Activated CD4-positive, alpha-beta T cell treated with anti-CD3 and anti-CD28 coated beads, Interleukin-2, amount 50 U/mL, for 24 hours (primary cell): Measurements from ENCODE around the gene CENPS.
"Not testable (repeated sequence)": the region's sequence is repeated elsewhere in the genome, so short reads cannot be mapped to it uniquely, and the experiment has no call there.

Source experiments
- DNase-seq, 2 donors: peaks; one replicate each; pipeline ENCODE4 v3.0.0-alpha.2; 2020; ENCODE audit warnings: low read depth in 1 of 2, low spot score in 1 of 2

The CENPS gene

GRCh38 chr1:10430216-10431069 is at the start of gene CENPS:
Gene CENPS, plus strand, starts transcription at chr1:10430433. Its CDS starts 85 bp downstream, at chr1:10430518.
- DNase-seq, result peak; percentile 86 to 88

- DNase-seq, result no peak
Observed at GRCh38 chr1:10380594-10381275, 49.5 kb upstream of the CENPS start.

DNA sequence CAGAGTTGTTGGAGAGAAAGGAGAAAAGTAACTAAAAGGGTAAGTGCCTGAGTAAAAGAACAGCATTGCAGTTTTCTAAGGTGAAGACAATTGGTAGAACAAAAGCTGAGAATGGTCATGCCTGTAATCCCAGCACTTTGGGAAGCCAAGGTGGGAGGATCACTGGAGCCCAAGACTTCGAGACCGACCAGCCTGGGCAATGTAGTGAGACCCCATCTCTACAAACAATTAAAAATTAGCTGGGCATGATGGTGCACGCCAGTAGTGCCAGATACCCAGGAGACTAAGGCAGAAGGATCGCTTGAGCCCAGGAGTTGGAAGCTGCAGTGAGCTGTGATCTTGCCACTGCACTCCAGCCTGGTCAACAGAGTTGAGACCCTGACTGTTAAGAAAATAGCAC is 46.6 kb upstream of the CENPS start:
- DNase-seq, result no peak

- no peak for DNase-seq
Observed at GRCh38 chr1:10384219-10384618, 46.0 kb upstream of the CENPS start.

DNA sequence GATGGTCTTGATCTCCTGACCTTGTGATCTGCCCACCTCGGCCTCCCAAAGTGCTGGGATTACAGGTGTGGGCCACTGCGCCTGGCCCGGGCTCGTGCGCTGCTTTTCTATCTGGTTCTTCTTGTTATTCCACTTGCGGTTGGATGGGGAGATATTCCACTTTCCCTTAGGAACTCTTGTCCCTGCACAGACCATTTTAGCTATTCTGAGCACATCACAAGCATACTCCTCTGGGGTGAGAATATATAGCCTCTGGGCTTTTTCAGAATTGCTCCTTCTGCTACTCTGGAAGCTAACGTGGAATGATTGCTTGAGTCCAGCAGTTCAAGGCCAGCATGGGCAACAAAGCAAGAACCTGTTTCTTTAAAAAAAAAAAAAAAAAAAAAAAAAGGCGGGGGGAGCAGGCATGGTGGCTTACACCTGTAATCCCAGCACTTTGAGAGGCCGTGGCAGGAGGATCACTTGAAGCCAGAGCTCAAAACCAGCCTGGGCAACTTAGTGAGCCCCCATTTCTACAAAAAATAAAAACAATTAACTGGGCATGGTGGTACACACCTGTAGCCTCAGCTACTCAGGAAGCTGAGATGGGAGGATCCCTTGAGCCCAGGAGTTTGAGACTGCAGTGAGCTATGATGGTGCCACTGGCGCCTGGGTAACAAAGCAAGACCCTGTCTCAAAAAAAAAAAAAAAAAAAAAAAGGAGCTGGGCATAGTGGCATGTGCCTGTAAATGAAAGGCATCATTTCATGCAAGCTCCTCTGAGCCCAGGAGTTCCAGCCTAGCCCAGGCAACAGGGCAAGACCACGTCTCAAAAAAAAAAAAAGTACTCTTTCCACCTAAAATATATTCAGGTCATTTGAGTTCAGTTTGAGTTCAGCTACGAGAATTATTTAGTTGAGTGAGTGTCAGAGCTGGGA is 43.2 kb upstream of the CENPS start:
- no peak for DNase-seq

GRCh38 chr1:10387677-10388386 is 42.4 kb upstream of the CENPS start:
- no peak for DNase-seq

DNA sequence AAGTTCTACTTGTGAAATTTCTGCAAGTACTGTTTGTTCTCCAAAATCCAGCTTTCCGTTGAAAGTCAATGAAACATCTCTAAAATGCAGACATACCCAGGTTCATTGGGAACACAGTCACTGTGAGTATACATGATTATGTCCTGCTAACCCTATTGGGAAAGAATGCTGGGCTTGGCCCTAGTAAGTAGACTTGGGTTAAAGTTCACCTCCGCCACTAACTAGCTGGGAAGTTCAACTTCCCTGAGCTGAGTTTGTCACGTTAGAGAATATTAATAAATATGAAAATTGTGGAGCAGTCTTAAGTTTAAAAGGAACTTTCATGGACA is 41.9 kb upstream of the CENPS start:
- no peak for DNase-seq

GRCh38 chr1:10389271-10389973 is 40.8 kb upstream of the CENPS start:
- no peak for DNase-seq

GRCh38 chr1:10396870-10397269 is 33.4 kb upstream of the CENPS start:
- DNase-seq, result no peak

DNA sequence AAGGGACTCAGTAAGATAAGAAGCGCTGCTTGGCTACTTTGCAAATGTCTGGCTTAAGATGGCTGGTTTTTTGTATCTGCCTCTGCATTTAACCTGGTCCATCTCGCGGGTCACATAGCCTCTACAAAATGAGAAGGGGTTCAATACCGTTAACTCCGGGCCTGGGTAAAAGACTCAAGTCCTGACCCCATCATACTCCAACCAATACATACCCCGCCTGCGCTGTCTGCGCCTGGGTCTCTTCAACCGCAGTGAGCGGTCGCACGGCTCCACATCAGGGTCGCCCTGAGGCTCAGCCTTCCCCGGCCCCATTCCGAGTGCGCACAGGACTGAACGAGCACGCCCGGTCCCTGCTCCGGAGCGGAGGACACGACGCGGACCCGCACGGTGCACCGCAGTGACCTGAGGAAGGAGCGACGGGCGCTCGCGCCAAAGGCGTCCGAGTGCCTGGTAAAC is 31.9 kb upstream of the CENPS start:
- no peak for DNase-seq

- peak; percentile 94 to 97 for DNase-seq
Observed at GRCh38 chr1:10398734-10399443, 31.3 kb upstream of the CENPS start, which contains the start of gene PGD. Gene PGD, plus strand, starts transcription at chr1:10399064. Its CDS starts 54 bp downstream, at chr1:10399118.

DNA sequence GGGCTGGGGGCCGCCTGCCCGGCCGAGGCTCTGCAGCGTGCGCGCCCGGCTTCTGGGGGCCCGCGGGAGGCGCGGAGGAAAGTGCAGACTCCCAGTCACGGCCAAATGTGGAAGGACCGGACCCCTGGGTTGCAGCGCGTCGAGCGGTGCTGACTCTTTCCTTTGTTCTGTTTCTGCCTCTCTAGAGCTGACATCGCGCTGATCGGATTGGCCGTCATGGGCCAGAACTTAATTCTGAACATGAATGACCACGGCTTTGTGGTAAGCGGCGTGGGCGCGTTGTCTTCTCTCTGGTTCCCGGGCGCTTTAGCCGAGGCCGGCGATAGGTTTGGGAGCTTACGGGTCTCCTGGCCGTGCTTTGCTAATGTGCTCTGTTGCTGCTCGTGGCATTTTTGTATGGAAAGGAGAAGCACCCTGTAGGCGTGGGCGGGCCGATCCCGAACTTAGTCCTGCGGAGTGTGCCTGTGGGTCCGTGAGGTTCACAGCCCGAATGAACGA is 30.7 kb upstream of the CENPS start:
- DNase-seq, result no peak

DNA sequence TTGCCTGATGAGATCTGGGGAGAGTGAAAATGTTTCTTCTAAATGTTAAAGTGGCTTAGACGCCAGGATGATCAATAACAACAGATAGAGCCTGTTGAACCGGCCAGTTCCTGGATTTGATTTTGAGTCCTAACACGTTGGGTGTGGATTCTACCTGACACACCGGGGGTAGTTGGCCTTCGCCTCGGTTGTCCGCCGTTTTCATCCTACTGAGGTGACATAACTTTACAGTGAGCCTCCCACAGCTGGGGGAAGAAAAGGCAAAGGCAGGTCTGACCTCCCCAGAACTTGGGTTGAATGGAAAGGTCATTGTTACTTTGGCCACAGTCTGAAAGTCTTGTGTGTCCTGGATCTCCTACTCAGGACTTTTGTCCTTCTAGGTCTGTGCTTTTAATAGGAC is 30.2 kb upstream of the CENPS start:
- DNase-seq, result no peak

- DNase-seq, result no peak
Observed at GRCh38 chr1:10401281-10401680, 29.0 kb upstream of the CENPS start.

DNA sequence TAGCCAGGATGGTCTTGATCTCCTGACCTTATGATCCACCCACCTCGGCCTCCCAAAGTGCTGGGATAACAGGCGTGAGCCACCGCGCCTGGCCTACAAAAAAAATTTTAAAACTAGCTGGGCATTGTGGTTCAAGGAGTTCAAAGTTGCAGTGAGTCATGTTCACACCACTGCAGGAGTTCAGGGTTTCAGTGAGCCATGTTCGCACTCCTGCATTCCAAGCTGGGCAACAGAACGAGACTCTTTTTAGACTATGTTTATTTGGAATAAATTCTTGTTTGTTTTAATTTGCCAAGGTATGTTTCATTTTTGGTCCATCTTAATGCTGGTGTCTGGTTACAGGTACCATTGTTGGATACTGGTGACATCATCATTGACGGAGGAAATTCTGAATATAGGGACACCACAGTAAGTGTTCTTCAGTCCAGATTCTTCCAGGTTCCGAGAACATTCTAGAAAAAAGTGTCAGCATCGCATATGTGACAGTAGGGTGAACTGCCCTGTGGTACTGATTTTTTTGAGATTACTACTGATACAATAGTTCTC is 27.4 kb upstream of the CENPS start:
- DNase-seq, result no peak

- DNase-seq, result no peak
Observed at GRCh38 chr1:10407201-10407600, 23.0 kb upstream of the CENPS start.

DNA sequence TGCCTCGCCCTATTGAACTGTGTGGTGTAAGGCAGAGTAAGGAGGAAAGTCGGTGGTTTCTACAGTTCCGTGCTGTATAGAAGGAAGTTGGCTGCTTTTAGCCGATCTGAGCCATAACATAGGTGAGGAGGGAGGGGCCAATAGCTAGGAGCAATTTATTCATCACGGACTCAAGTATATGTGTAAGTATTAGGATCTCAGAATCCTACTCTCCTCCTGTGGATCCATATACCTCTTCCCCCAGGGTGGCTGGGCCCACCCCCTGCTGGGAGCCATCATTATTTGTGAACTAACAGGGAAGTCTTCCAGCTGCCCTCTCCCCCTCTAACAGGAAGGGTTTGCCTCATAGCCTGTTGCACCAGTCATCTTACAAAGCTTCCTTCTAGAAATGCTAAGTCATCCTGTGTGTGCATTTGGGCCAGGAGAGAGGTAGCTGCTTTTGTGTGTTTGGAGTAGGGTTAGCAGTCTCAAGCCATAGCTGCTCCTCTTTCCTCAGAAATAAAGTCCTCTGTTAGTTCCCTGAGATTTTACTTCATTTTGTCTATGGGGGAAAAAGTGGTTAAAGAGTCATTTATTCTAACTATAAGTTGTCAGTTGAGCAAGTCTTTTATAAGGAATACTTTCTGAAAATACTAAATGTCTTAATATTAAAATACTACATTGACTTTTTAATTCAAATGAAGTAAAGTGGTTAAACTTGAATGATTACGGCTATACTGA is 14.9 kb upstream of the CENPS start:
- DNase-seq, result no peak

- not testable (repeated sequence) for DNase-seq
Observed at GRCh38 chr1:10415967-10416366, 14.3 kb upstream of the CENPS start.
